ENCODE measurements around the gene PLEKHJ1. TPM values are rescaled to one million over a fixed set of nuclear protein-coding genes. Genes with fewer than 3 reads are reported as not detected.
A peak's percentile ranks its signal among the peaks of the same experiment; 100 is the strongest.

PLEKHJ1 gene
- total and polyA plus RNA-seq, 9 of the 15 experiments (the other 6 are each of a cell fraction or from before 2014, with no cell fraction given), result 1.5 to 188 (median 63.9) TPM

GRCh38 chr19:2271234-2272103, 35.3 kb upstream of the PLEKHJ1 start (continued):
- no peak for TF ChIP-seq REST (IDR thresholded peaks at IDR 0.05; ENCODE audit: borderline replicate concordance)
- no peak for TF ChIP-seq REST (CRISPR knock-in tag; IDR thresholded peaks at IDR 0.05; ENCODE audit: low read depth)
- no peak; the same call in 1 of the 2 replicates for TF ChIP-seq FOXP1 (CRISPR knock-in tag; IDR thresholded peaks at IDR 0.05)
- TF ChIP-seq ZNF79 (CRISPR knock-in tag; IDR thresholded peaks at IDR 0.05; ENCODE audit: low read depth), result no peak
- 0 out of 2 replicates have a peak, but pooled peaks have one; percentile 6 for TF ChIP-seq THAP12 (CRISPR knock-in tag; IDR thresholded peaks at IDR 0.05)
- TF ChIP-seq RBM22 (IDR thresholded peaks at IDR 0.05; ENCODE audit: low read depth, low read length, poor library complexity, severe bottlenecking), result peak; percentile 38
- TF ChIP-seq MLLT1 (IDR thresholded peaks at IDR 0.05), result 0 out of 4 replicates have a peak, but pooled peaks of 1 of the 2 experiments have one; percentile 27
- no peak for TF ChIP-seq SNAPC5 (CRISPR knock-in tag; IDR thresholded peaks at IDR 0.05)
- TF ChIP-seq CBFB (CRISPR knock-in tag; IDR thresholded peaks at IDR 0.05), result no peak
- TF ChIP-seq E2F8 (IDR thresholded peaks at IDR 0.05; ENCODE audit: low read depth, partially characterized antibody), result no peak

Data from K562 (cell line).